Measurements from ENCODE around the gene OGDH.
A peak's percentile ranks its signal among the peaks of the same experiment; 100 is the strongest.
"Not testable (repeated sequence)": the region's sequence is repeated elsewhere in the genome, so short reads cannot be mapped to it uniquely, and the experiment has no call there.

The OGDH gene

DNA sequence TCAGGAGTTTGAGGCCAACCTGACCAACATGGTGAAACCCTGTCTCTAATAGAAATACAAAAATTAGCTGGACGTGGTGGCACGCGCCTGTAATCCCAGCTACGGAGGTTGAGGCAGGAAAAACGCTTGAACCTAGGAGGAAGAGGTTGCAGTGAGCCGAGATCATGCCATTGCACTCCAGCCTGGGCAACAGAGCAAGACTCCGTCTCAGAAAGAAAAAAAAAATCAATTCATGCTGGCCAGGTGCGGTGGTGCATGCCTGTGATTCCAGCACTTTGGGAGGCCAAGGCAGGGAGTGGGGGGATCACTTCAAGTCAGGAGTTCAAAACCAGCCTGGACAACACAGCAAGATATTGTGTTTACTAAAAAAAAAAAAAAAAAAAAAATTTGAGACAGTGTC lies 9.2 kb upstream of the OGDH start:
- H3K36me3 Mint-ChIP-seq (ENCODE audit: low read depth); DNase-seq; H3K27me3 Mint-ChIP-seq; ATAC-seq; H3K4me1 Mint-ChIP-seq; H3K9me3 Mint-ChIP-seq; H3K27ac Mint-ChIP-seq; H3K4me3 Mint-ChIP-seq: not testable (repeated sequence)

DNA sequence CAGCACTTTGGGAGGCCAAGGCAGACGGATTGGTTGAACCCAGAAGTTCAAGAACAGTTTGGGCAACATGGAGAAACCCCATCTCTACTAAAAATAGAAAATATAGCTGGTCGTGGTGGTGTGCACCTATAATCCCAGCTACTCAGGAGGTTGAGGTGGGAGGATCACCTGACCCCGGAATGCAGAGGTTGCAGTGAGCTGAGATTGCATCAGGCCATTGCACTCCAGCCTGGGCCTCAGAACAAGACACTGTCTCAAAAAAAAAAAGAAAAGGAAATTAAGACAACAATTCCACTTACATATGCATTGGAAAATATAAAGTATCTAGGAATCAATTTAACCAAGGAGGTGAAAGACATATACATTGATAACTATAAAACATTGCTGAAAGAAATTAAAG lies 7.2 kb upstream of the OGDH start:
- DNase-seq (no peak), ATAC-seq (no peak)
- H3K4me1 Mint-ChIP-seq, result no peaks in the 10 kb centered on the region
- no peaks in the 10 kb centered on the region for H3K9me3 Mint-ChIP-seq
- H3K27me3 Mint-ChIP-seq, result no peaks in the 10 kb centered on the region
- H3K27ac Mint-ChIP-seq, result no peak overlapping the region
- no peak overlapping the region for H3K4me3 Mint-ChIP-seq
- no peaks in the 10 kb centered on the region for H3K36me3 Mint-ChIP-seq (ENCODE audit: low read depth)

DNA sequence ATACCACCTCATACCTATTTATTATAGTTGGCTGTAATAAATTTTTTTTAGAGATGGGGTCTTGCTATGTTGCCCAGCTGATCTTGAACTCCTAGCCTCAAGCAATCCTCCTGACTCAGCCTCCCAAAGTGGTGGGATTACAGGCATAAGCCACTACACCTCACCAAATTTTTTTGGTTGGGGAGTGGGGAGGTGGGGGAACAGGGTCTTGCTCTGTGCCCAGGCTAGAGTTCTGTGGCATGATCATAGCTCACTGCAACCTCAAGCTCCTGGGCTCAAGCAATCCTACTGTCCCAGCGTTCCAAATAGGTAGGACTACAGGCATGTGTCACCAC lies 3.9 kb upstream of the OGDH start:
- H3K27me3 Mint-ChIP-seq, result peaks cover 1% of the 10 kb centered on the region
- H3K4me1 Mint-ChIP-seq, result peaks cover 20% of the 10 kb centered on the region
- H3K27ac Mint-ChIP-seq, result no peak overlapping the region
- ATAC-seq (no peak), DNase-seq (no peak)
- no peaks in the 10 kb centered on the region for H3K9me3 Mint-ChIP-seq
- H3K4me3 Mint-ChIP-seq, result no peak overlapping the region
- H3K36me3 Mint-ChIP-seq (ENCODE audit: low read depth), result peaks cover 7% of the 10 kb centered on the region

DNA sequence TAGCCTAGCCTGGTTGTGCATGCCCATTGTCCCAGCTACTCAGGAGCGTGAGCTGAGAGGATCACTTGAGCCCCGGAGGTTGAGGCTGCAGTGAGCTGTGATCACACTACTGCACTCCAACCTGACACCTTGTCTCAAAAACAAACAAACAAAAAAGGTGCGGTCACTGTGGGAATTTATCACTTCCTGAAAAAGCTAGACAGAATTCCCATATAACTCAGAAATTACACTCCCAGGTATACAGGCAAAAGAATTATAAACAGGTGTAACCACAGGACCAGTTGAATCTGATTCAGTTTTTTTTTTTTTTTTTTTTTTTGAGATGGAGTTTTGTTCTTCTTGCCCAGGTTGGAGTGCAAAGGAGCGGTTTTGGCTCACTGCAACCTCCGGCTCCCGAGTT lies 3.2 kb upstream of the OGDH start:
- no peaks in the 10 kb centered on the region for H3K9me3 Mint-ChIP-seq
- no peak overlapping the region for H3K4me3 Mint-ChIP-seq
- ATAC-seq, result no peak
- no peak for DNase-seq
- peaks cover 1% of the 10 kb centered on the region for H3K27me3 Mint-ChIP-seq
- H3K4me1 Mint-ChIP-seq, result peaks cover 26% of the 10 kb centered on the region
- H3K36me3 Mint-ChIP-seq (ENCODE audit: low read depth), result peaks cover 9% of the 10 kb centered on the region
- H3K27ac Mint-ChIP-seq, result no peak overlapping the region

DNA sequence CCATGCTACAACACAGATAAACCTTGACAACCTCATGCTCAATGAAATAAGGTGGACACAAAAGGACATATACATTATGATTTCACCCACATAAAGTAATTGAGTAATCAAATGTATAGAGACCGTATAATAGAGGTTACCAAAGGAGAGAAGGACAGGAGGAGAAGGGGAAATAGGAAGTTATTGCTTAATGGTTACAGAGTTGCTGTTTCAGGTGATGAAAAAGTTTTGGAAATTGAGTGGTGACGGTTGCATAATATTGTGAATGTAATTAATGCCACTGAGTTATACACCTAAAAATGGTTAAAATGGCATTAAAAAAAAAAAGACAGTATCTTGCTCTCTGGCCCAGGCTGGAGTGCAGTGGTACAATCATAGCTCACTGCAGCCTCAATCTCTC lies 1.5 kb upstream of the OGDH start:
- DNase-seq, result no peak
- no peak for ATAC-seq
- Mint-ChIP-seq H3K4me3 (peak overlapping the region; percentile 93), H3K27ac (no peak overlapping the region), H3K27me3 (peaks cover 1% of the 10 kb centered on the region), H3K36me3 (ENCODE audit: low read depth) (peaks cover 12% of the 10 kb centered on the region), H3K4me1 (peaks cover 43% of the 10 kb centered on the region), H3K9me3 (no peaks in the 10 kb centered on the region)

DNA sequence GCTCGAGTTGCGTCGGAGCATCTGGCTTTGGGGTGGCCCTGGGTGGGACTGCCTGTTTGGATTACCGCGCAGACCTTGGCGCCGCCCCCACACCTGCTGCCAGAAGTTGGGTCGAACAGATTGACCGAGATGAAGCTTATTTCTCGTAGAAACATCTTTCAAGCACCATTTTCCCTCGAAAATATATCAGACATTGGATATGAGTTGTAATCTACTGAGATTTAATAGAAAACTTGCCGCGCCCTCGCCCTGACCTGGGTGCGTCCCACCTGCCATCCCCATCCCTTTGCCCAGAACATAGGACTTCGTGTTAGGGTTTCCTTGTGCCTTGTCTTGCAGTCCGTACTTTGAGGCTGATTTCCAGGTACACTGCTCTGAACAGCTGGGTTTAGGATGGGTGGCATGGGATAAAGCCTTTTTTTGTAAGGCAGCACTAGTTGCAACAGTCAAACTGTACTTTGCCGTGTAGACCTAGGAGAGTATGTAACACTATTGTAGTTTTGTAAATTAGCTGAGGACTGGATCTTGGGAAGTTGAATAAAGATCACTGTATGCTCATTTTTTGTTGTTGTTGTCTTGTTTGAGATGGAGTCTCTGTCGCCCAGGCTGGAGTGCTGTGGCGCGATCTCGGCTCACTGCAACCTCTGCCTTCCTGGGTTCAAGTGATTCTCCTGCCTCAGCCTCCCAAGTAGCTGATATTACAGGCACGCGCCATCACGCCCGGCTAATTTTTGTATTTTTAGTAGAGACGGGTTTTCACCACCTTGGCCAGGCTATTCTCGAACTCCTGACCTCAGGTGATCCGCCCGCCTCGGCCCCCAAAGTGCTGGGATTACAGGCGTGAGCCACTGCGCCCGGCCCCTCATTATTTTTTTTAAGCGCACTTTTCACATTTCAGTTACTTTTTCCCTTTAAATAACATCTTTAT lies 978 bp downstream of the OGDH start:
- H3K27me3 Mint-ChIP-seq, result peaks cover 1% of the 10 kb centered on the region
- H3K36me3 Mint-ChIP-seq (ENCODE audit: low read depth), result peaks cover 12% of the 10 kb centered on the region
- no peak for ATAC-seq
- H3K27ac Mint-ChIP-seq, result peak overlapping the region; percentile 97
- H3K9me3 Mint-ChIP-seq, result no peaks in the 10 kb centered on the region
- H3K4me1 Mint-ChIP-seq, result peaks cover 52% of the 10 kb centered on the region
- peak overlapping the region; percentile 93 for H3K4me3 Mint-ChIP-seq
- no peak for DNase-seq

DNA sequence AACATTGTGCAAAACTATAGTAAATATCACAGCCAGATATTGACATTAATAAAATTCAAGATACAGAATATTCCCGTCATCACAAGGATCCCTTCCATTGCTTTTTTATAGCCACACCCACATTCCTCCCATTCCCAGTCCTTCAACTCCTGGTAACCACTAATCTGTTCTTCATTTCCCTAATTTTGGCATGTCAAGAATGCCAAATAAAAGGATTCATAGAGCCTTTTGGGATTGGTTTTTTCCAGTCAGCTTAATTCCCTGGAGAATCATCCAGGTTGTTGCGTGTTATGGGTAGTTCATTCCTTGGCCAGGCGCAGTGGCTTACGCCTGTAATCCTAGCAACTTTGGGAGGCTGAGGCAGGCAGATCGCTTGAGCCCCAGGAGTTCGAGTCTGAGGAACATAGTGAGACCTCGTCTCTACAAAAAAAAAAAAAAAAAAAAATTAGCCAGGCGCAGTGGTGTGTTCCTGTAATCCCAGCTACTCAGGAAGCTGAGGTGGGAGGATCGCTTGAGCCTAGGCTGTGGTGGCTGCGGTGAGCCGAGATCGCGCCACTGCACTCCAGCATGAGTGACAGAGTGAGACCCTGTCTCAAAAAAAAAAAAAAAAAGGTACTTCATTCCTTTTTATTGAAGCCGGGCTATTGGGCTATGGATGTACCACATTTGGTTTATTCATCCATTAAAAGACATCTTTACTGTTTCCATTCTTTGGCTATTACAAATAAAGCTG lies 2.7 kb downstream of the OGDH start:
- Mint-ChIP-seq H3K9me3 (no peaks in the 10 kb centered on the region), H3K4me3 (peak overlapping the region; percentile 25), H3K27ac (peak overlapping the region; percentile 39), H3K27me3 (peaks cover 1% of the 10 kb centered on the region), H3K36me3 (ENCODE audit: low read depth) (peaks cover 12% of the 10 kb centered on the region), H3K4me1 (peaks cover 55% of the 10 kb centered on the region)
- ATAC-seq (no peak), DNase-seq (peak; percentile 26)

DNA sequence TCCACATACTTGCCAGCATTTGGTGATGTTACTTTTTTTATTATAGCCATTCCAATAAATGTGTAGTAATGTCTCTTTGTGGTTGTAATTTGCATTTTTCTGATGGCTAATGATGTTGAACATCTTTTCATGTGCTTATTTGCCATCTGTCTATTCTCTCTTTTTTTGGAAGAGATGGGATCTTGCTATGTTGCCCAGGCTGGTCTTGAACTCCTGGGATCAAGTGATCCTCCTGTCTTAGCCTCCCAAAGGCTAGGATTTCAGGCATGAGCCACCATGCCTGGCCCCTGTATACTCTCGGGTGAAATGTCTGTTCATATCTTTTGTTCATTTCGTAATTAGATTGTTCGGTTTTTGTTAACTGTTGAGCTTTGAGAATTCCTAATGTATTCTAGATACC lies 3.4 kb downstream of the OGDH start:
- Mint-ChIP-seq H3K4me3 (no peak overlapping the region), H3K27ac (no peak overlapping the region), H3K4me1 (peaks cover 62% of the 10 kb centered on the region), H3K36me3 (ENCODE audit: low read depth) (peaks cover 17% of the 10 kb centered on the region), H3K27me3 (peaks cover 1% of the 10 kb centered on the region), H3K9me3 (no peaks in the 10 kb centered on the region)
- no peak for DNase-seq
- no peak for ATAC-seq

DNA sequence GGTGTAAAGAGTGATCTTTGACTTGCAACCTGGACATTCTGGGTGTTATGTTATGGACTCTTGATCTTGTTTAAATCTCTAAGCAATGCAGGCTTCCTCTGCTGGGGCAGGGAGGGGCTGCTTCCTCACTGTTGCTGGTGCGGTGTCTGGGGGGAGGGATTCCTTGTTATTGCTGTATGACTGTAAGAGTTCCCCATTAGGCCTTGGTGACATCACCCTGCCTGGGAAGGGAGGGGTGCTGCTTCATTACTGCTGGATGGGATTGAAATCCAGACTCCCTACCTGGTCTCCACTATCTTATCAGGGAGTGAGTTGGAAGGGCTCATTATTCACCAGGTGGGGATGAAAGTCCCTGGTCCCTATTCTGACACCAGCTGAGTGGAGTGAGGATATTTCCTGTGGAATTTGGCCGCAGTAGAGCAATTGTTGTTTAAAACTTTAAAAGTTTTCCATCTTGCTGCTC lies 8.8 kb downstream of the OGDH start:
- H3K4me3 Mint-ChIP-seq, result peak overlapping the region; percentile 41
- no peak for ATAC-seq
- peaks cover 66% of the 10 kb centered on the region for H3K4me1 Mint-ChIP-seq
- no peaks in the 10 kb centered on the region for H3K9me3 Mint-ChIP-seq
- H3K27me3 Mint-ChIP-seq, result no peaks in the 10 kb centered on the region
- H3K36me3 Mint-ChIP-seq (ENCODE audit: low read depth), result peaks cover 16% of the 10 kb centered on the region
- peak overlapping the region; percentile 61 for H3K27ac Mint-ChIP-seq
- no peak for DNase-seq

DNA sequence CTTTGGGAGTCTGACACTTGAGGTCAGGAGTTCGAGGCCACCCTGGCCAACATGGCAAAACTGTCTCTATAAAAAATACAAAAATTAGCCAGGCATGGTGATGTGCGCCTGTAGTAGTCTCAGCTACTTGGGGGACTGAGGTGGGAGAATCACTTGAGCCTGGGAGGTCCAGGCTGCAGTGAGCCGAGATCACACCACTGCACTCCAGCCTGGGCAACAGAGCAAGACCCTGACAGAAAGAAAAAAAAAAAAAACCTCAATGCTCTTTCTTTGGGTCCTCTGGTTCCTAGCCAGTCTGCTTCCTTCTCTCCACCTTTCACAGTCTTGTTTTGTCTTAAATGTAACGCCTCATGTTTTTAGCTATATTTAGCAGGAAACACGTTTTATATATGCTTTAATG lies 9.4 kb downstream of the OGDH start:
- ATAC-seq (no peak), DNase-seq (no peak)
- Mint-ChIP-seq H3K9me3 (no peaks in the 10 kb centered on the region), H3K4me3 (no peak overlapping the region), H3K27me3 (no peaks in the 10 kb centered on the region), H3K4me1 (peaks cover 70% of the 10 kb centered on the region), H3K36me3 (ENCODE audit: low read depth) (peaks cover 16% of the 10 kb centered on the region), H3K27ac (peak overlapping the region; percentile 29)

DNA sequence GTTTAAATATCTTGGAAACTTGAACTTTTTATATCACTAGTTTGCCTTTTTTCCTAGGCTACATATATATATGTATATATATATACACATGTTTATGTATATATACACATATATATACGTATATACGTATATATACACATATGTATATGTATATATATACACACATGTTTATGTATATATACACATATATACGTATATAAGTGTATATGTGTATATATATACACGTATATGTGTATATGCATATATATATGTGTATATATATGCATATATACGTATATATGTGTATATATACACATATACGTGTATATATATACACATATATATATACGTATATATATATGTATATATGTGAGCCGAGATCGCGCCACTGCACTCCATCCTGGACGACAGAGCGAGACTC lies 10.1 kb downstream of the OGDH start:
- ATAC-seq, result no peak
- no peaks in the 10 kb centered on the region for H3K27me3 Mint-ChIP-seq

DNA sequence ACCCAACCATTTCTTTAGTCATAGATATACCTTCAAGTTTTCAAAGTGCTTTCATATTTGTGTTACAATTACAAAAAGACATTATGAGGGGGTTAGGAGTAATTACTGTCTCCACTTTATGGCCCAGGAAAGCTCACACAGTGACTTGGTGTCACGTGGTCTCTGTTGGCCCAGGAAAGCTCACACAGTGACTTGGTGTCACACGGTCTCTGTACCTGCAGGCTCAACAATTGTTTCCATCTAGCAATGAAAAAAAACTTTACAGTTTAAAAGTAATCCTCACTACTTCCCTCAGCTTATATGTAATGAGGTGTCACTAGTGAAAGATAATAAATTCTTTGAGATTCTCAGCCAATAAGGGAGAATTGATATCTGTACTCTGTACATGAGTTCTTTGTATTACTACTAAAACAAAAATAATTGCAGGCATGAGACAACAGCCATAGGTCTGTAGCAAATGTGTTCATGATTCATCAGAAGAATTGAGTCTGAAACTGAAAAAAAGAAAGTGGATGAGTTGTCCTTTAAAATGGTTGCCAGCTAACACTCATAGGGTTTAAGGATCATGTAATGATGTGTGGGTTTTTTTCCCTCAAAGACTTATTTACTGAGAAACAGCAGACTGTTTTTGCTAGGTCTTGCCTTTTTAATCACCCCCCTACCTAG lies 10.9 kb downstream of the OGDH start:
- peak; percentile 90 for ATAC-seq
- no peak for DNase-seq
- Mint-ChIP-seq H3K27me3 (no peaks in the 10 kb centered on the region), H3K4me3 (peak overlapping the region; percentile 45), H3K4me1 (peaks cover 80% of the 10 kb centered on the region), H3K27ac (peak overlapping the region; percentile 92), H3K9me3 (no peaks in the 10 kb centered on the region), H3K36me3 (ENCODE audit: low read depth) (peaks cover 16% of the 10 kb centered on the region)

More for the DNA sequence above, 10.1 kb downstream of the OGDH start:
- Mint-ChIP-seq H3K9me3 (no peaks in the 10 kb centered on the region), H3K4me3 (no peak overlapping the region), H3K36me3 (ENCODE audit: low read depth) (peaks cover 16% of the 10 kb centered on the region), H3K4me1 (peaks cover 78% of the 10 kb centered on the region), H3K27ac (no peak overlapping the region)
- no peak for DNase-seq

DNA sequence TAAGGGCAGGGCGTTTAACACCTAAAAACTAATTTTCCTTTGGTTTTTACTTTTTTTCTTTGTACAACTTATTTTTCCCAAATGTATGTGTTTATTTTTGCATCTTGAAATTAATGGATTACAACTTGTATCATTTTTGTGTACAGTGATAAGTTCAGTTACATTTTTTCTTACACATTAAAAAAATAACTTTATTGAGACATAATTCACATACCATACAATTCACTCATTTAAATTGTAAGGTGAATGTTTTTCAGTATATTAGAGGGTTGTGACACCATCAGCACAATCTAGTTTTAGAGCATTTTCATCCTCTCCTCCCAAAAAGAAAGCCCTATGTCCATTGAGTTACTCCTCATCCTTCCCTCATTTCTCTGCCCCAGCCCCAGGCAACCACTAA lies 11.6 kb downstream of the OGDH start:
- no peaks in the 10 kb centered on the region for H3K27me3 Mint-ChIP-seq
- H3K27ac Mint-ChIP-seq, result peak overlapping the region; percentile 92
- DNase-seq (no peak), ATAC-seq (no peak)
- peak overlapping the region; percentile 45 for H3K4me3 Mint-ChIP-seq
- peaks cover 16% of the 10 kb centered on the region for H3K36me3 Mint-ChIP-seq (ENCODE audit: low read depth)
- peaks cover 87% of the 10 kb centered on the region for H3K4me1 Mint-ChIP-seq
- no peaks in the 10 kb centered on the region for H3K9me3 Mint-ChIP-seq

DNA sequence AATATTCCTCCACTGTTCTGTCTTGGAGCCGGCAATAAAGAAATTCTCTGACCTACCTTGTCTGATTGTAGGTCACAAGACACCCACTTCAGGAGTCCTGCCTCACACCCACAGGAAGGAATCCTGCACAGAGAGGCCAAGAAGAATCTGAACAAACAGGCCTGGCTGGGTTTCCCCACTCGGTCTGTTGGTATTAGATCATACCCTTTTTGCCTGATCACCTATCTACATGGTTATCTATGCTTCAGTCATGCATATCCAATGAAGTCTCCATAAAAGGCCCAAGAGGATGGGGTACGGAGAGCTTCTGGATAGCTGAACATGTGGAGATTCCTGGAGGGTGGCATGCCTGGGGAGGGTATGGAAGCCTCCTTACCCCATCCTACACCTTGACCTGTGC lies 12.3 kb downstream of the OGDH start:
- peak overlapping the region; percentile 92 for H3K27ac Mint-ChIP-seq
- no peaks in the 10 kb centered on the region for H3K9me3 Mint-ChIP-seq
- ATAC-seq (no peak), DNase-seq (no peak)
- H3K4me3 Mint-ChIP-seq, result peak overlapping the region; percentile 45
- peaks cover 92% of the 10 kb centered on the region for H3K4me1 Mint-ChIP-seq
- no peaks in the 10 kb centered on the region for H3K27me3 Mint-ChIP-seq
- peaks cover 17% of the 10 kb centered on the region for H3K36me3 Mint-ChIP-seq (ENCODE audit: low read depth)

All from activated naive CD8-positive, alpha-beta T cell treated with anti-CD3 and anti-CD28 coated beads, Interleukin-2, amount 50 U/mL, for 24 hours (primary cell).